ENCODE results near the gene OR51V1. TPM values are rescaled to one million over a fixed set of nuclear protein-coding genes. Genes with fewer than 3 reads are reported as not detected.

Gene OR51V1
- total RNA-seq, 1 donor from 2014 or later = not detected

DNA sequence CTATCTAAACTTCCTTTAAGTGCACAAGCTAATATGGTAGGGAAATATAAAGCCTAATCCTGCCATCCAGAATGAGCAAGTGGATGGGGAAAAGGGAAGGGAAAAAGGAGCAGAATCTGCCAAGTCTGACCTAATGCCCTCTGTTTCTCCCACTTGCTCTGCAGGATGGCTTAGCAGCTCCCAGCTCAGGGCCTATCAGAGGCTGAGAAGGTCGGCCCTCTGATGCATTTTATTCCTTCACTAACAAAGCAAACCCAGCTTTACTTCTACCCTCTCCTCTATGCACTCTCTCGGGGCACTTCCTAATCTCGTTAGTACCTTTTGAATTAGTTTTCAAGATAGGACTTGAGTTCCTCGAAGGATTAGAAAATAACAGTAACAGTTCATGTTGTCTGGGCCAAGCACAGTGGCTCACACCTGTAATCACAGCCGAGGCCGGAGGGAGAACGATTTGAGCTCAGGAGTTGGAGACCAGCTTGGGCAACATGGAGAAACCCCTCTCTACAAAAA is 9.9 kb upstream of the OR51V1 start:
- H3K27me3 Mint-ChIP-seq = no peaks in the 10 kb centered on the region
- no peak overlapping the region for H3K27ac Mint-ChIP-seq
- H3K36me3 Mint-ChIP-seq (ENCODE audit: low read depth) = no peaks in the 10 kb centered on the region
- TF ChIP-seq CTCF (IDR thresholded peaks at IDR 0.05) = no peak
- no peak overlapping the region for H3K4me3 Mint-ChIP-seq
- H3K9me3 Mint-ChIP-seq = peaks cover 6% of the 10 kb centered on the region
- H3K4me1 Mint-ChIP-seq = no peaks in the 10 kb centered on the region
- DNase-seq (no peak), ATAC-seq (ENCODE audit: low read depth) (no peak)
- intact Hi-C loops (cut with micrococcal nuclease) = no loop called here
- POLR2A ChIA-PET = no interaction called here
- CTCF ChIA-PET = no interaction called here

DNA sequence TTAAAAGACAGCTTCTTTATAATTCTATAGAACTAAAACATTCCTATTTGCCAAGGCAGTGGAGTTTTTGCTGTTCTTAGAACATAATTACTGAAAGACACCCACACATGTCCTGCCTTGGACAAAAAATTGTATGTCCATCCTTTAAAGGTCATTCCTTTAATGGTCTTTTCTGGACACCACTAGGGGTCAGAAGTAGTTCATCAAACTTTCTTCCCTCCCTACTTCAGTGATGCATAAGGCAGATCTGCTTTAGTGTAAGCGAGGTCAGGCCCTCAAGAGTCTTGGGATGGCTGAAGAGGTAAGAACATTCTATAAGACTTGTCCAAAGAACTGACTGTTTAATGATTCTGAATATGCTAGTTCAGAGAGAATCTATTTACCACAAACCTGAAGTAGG is 4.3 kb upstream of the OR51V1 start:
- POLR2A ChIA-PET = no interaction called here
- CTCF ChIA-PET = no interaction called here
- no peaks in the 10 kb centered on the region for H3K36me3 Mint-ChIP-seq (ENCODE audit: low read depth)
- no peaks in the 10 kb centered on the region for H3K4me1 Mint-ChIP-seq
- no peak overlapping the region for H3K4me3 Mint-ChIP-seq
- H3K27me3 Mint-ChIP-seq = no peaks in the 10 kb centered on the region
- intact Hi-C loops (cut with micrococcal nuclease) = loop anchor here (2.0 to 10.0 kb wide), 2 partner anchors 604 to 690 kb away; partner anchors contain the start of genes OR52E5 and OR52N2
- DNase-seq (no peak), ATAC-seq (ENCODE audit: low read depth) (no peak)
- no peaks in the 10 kb centered on the region for H3K9me3 Mint-ChIP-seq
- no peak overlapping the region for H3K27ac Mint-ChIP-seq
- TF ChIP-seq CTCF (IDR thresholded peaks at IDR 0.05) = no peak

- no peaks in the 10 kb centered on the region for H3K36me3 Mint-ChIP-seq (ENCODE audit: low read depth)
- H3K27me3 Mint-ChIP-seq = no peaks in the 10 kb centered on the region
- ChIA-PET POLR2A (no interaction called here), CTCF (interaction anchor here (0.7 kb wide), 1 partner anchor 685 kb away, joined by 3 read pairs; no protein-coding TSS in a partner anchor)
- TF ChIP-seq CTCF (IDR thresholded peaks at IDR 0.05) = no peak
- no peak overlapping the region for H3K4me3 Mint-ChIP-seq
- no peak overlapping the region for H3K27ac Mint-ChIP-seq
- no peaks in the 10 kb centered on the region for H3K4me1 Mint-ChIP-seq
- H3K9me3 Mint-ChIP-seq = no peaks in the 10 kb centered on the region
- intact Hi-C loops (cut with micrococcal nuclease) = loop anchor here (10.0 kb wide), 1 partner anchor 691 kb away; the partner anchor contains the start of gene OR52E5
- ATAC-seq (ENCODE audit: low read depth) (no peak), DNase-seq (no peak)
Observed at GRCh38 chr11:5203366-5203765, 2.9 kb upstream of the OR51V1 start.

- ChIA-PET CTCF (no interaction called here), POLR2A (no interaction called here)
- Mint-ChIP-seq H3K36me3 (ENCODE audit: low read depth) (no peaks in the 10 kb centered on the region), H3K4me1 (no peaks in the 10 kb centered on the region), H3K27me3 (no peaks in the 10 kb centered on the region), H3K27ac (no peak overlapping the region), H3K4me3 (no peak overlapping the region), H3K9me3 (no peaks in the 10 kb centered on the region)
- intact Hi-C loops (cut with micrococcal nuclease) = no loop called here
- ATAC-seq (ENCODE audit: low read depth) = no peak
- no peak for DNase-seq
- no peak for TF ChIP-seq CTCF (IDR thresholded peaks at IDR 0.05)
Observed at GRCh38 chr11:5198285-5198684, 2.2 kb downstream of the OR51V1 start.

DNA sequence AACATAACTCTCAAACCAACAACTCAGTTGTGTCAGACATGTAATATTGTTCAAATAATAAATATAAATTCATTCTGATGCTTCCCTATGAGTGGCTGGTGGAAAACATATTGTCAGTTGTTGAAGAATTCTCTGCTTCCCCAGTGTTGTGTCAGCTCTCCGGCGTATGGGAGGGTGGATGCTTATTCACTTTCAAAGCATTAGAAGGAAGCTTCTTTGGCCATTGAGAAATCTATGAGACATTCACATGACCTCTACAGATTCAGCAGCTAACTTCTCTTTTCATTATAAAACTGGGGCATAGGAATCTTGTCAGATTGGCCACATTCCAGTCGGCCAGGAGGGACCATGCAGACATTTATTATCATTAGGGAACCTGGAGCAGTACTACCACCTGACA is 2.9 kb downstream of the OR51V1 start:
- Mint-ChIP-seq H3K27me3 (no peaks in the 10 kb centered on the region), H3K4me3 (no peak overlapping the region), H3K27ac (no peak overlapping the region), H3K4me1 (no peaks in the 10 kb centered on the region), H3K36me3 (ENCODE audit: low read depth) (no peaks in the 10 kb centered on the region), H3K9me3 (peaks cover 2% of the 10 kb centered on the region)
- no peak for DNase-seq
- no peak for TF ChIP-seq CTCF (IDR thresholded peaks at IDR 0.05)
- no peak for ATAC-seq (ENCODE audit: low read depth)
- ChIA-PET POLR2A (no interaction called here), CTCF (no interaction called here)
- intact Hi-C loops (cut with micrococcal nuclease) = no loop called here

Measured in activated B cell treated with CpG ODN at 0.5 μM for 24 hours (primary cell).